ENCODE measurements around the gene SUSD4.

DNA sequence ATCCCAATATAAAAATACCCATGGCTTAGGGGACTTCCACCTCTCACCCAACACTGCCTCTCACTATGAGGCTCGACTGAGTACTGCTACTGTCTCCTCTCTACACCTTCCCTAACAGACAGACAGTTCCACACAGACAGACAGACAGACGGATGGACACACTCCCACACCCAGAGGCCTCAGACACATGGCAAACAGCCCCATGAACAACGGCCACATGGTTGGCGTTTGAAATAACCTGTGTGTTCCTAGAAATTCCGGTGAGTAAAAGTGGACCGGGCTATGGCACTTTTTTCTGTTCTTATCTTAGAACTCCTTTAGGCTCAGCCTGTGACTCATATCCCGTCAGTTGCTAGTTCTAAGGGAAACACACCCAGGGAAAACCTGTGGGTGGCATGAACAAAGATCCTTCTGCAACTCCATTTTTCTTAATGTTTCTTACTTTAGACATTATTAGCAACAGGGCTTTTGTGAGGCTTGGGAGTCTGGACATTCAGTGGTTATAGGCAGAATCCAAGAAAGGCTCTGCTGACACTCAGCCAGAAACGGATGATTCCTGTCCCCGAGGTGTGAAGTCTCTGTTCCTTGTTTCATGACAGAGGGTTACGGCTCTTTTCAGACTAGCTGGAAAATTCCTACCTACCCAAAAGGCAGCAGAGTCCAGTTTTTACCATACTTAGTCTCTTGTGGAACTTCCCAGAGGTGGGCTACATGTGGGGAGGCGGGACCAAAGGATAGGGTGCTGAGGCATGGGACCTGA is 130.4 kb downstream of the SUSD4 start:
- TF ChIP-seq, protein P1, sequence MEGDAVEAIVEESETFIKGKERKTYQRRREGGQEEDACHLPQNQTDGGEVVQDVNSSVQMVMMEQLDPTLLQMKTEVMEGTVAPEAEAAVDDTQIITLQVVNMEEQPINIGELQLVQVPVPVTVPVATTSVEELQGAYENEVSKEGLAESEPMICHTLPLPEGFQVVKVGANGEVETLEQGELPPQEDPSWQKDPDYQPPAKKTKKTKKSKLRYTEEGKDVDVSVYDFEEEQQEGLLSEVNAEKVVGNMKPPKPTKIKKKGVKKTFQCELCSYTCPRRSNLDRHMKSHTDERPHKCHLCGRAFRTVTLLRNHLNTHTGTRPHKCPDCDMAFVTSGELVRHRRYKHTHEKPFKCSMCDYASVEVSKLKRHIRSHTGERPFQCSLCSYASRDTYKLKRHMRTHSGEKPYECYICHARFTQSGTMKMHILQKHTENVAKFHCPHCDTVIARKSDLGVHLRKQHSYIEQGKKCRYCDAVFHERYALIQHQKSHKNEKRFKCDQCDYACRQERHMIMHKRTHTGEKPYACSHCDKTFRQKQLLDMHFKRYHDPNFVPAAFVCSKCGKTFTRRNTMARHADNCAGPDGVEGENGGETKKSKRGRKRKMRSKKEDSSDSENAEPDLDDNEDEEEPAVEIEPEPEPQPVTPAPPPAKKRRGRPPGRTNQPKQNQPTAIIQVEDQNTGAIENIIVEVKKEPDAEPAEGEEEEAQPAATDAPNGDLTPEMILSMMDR (conservative IDR thresholded peaks at IDR 0.05 in 1 of 2, IDR thresholded peaks at IDR 0.05 in 1 of 2; ENCODE audit: extremely low read depth in 1 of 2, insufficient read depth in 1 of 2, low read depth in 1 of 2, low read length in 2 of 2), result no peak
- no peak for TF ChIP-seq EZH2 (IDR thresholded peaks at IDR 0.05; ENCODE audit: borderline replicate concordance, low read length)
